Uterus (tissue), 2 donors: Measurements from ENCODE around the gene METTL17.

ENCODE experiments used
- POLR2A ChIP-seq, 2 donors: fragments of 450-650 bp; IDR thresholded peaks; one replicate each; pipeline ENCODE4 v1.6.1; 2016; ENCODE audit warnings: antibody characterized with exemption in 2 of 2, mild to moderate bottlenecking in 1 of 2, moderate library complexity in 1 of 2
- TF ChIP-seq, protein P1 (sequence below), 4 experiments: fragments of 200-600 bp in 2 of 4; fragments of 450-650 bp in 2 of 4; sonication (generic) in 2 of 4; IDR thresholded peaks; one replicate each; pipeline ENCODE4 v1.5.1; 2016 to 2019; ENCODE audit warnings: antibody characterized with exemption in 4 of 4, mild to moderate bottlenecking in 2 of 4, moderate library complexity in 1 of 4

DNA sequence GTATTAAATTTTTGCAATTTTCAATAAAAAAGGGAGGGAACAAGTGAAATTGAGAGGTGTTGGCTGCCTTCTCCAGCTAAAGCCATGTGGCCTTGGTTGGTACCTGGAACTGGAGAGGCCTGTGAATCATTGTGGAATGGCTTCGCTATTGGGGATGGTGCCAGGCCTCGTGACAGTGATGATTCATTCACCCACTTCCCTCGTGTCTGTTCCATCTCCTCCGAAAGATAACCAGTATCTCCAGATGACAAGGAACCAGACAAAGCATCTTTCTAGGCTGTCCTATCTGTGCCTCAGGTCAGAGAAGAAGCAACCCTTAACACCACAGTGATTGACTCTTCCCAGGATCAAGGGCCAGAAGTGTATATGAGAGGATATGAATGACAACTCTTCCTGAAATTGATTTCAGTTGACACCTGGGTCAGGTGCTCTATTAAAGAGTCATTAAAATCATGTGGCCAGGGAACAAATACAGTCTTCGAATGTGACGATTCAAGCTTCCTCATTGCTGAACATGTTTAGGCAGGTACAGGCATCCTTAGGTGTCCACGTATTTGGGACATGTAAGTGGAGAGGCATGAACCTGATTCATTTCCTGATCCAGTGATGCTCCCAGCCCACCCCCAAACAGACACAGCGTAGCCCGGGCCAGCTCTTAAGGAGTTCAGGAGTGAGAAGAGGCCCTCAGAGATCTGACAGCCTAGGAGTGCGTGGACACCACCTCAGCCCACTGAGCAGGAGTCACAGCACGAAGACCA, 52.1 kb downstream of the METTL17 start, which contains the start of gene RNASE7:
- TF ChIP-seq, protein P1, sequence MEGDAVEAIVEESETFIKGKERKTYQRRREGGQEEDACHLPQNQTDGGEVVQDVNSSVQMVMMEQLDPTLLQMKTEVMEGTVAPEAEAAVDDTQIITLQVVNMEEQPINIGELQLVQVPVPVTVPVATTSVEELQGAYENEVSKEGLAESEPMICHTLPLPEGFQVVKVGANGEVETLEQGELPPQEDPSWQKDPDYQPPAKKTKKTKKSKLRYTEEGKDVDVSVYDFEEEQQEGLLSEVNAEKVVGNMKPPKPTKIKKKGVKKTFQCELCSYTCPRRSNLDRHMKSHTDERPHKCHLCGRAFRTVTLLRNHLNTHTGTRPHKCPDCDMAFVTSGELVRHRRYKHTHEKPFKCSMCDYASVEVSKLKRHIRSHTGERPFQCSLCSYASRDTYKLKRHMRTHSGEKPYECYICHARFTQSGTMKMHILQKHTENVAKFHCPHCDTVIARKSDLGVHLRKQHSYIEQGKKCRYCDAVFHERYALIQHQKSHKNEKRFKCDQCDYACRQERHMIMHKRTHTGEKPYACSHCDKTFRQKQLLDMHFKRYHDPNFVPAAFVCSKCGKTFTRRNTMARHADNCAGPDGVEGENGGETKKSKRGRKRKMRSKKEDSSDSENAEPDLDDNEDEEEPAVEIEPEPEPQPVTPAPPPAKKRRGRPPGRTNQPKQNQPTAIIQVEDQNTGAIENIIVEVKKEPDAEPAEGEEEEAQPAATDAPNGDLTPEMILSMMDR (IDR thresholded peaks at IDR 0.05) = no peak
- TF ChIP-seq POLR2A (IDR thresholded peaks at IDR 0.05) = no peak
